HEK293 (cell line): ENCODE data around the gene USP8.
"Not testable (repeated sequence)": the region's sequence is repeated elsewhere in the genome, so short reads cannot be mapped to it uniquely, and the experiment has no call there.

Experiments
- CTCF ChIA-PET: fragments of 350-600 bp; formaldehyde crosslinking; extraction: SDS; loops from one replicate; lab custom pipeline; 2021; ENCODE audit warnings: antibody characterized with exemption; lab: Yijun Ruan, JAX
- POLR2A ChIA-PET: fragments of 300-600 bp; formaldehyde crosslinking; extraction: SDS; loops from one replicate; lab custom pipeline; 2020; ENCODE audit warnings: antibody characterized with exemption, inconsistent platforms; lab: Yijun Ruan, JAX
- H3K27ac ChIP-seq: fragments of 200-500 bp; sonication (Bioruptor generic); 2 replicates; pipeline ENCODE4 v1.5.1; 2014; ENCODE audit warnings: low read depth, low read length, control low read depth, inconsistent platforms; ENCODE audit errors: extremely low read depth
- H3K36me3 ChIP-seq, 2 experiments: fragments of 200-500 bp in 1 of 2; sonication (Bioruptor generic) in 1 of 2; 1 replicate in 1 of 2; 2 replicates in 1 of 2; pipeline ENCODE4 v1.5.1; 2014 to 2017; ENCODE audit warnings: inconsistent platforms in 2 of 2, low read length in 2 of 2; ENCODE audit not compliant: control insufficient read depth in 2 of 2, insufficient read depth in 1 of 2
- H3K4me1 ChIP-seq: fragments of 200-500 bp; sonication (Bioruptor generic); 2 replicates; pipeline ENCODE4 v1.5.1; 2014; ENCODE audit warnings: mild to moderate bottlenecking, low read length, inconsistent platforms; ENCODE audit not compliant: control insufficient read depth, insufficient read depth
- H3K4me3 ChIP-seq: 2 replicates; pipeline ENCODE4 v1.5.1; 2011; ENCODE audit warnings: low read depth, mild to moderate bottlenecking, control low read depth, low read length, moderate library complexity
- H3K9me3 ChIP-seq: fragments of 200-500 bp; sonication (Bioruptor generic); 2 replicates; pipeline ENCODE4 v1.5.1; 2014; ENCODE audit warnings: low read depth, low read length, inconsistent platforms; ENCODE audit not compliant: control insufficient read depth, insufficient read depth
- GLIS1 ChIP-seq: fragments of 450-650 bp; formaldehyde crosslinking; IDR thresholded peaks from 2 replicates; pipeline ENCODE4 v1.5.1; 2016; ENCODE audit warnings: missing biosample characterization, missing genetic modification characterization
- GLIS2 ChIP-seq: fragments of 450-650 bp; formaldehyde crosslinking; IDR thresholded peaks from 2 replicates; pipeline ENCODE4 v1.5.1; 2016; ENCODE audit warnings: missing biosample characterization, missing genetic modification characterization
- PRDM1 ChIP-seq: fragments of 450-650 bp; formaldehyde crosslinking; IDR thresholded peaks from 2 replicates; pipeline ENCODE4; 2016; ENCODE audit warnings: missing biosample characterization, missing genetic modification characterization
- SCRT2 ChIP-seq: fragments of 450-650 bp; formaldehyde crosslinking; IDR thresholded peaks from 2 replicates; pipeline ENCODE4 v1.5.1; 2016; ENCODE audit warnings: missing biosample characterization, missing genetic modification characterization
- SP7 ChIP-seq: fragments of 450-650 bp; formaldehyde crosslinking; IDR thresholded peaks from 2 replicates; pipeline ENCODE4 v1.5.1; 2016; ENCODE audit warnings: missing biosample characterization, missing genetic modification characterization
- WT1 ChIP-seq: fragments of 450-650 bp; formaldehyde crosslinking; IDR thresholded peaks from 2 replicates; pipeline ENCODE4 v1.5.1; 2016; ENCODE audit warnings: missing biosample characterization, missing genetic modification characterization
- ZBTB20 ChIP-seq: fragments of 450-650 bp; formaldehyde crosslinking; IDR thresholded peaks from 2 replicates; pipeline ENCODE4 v1.5.1; 2016; ENCODE audit warnings: missing biosample characterization, missing genetic modification characterization
- ZBTB48 ChIP-seq: fragments of 450-650 bp; formaldehyde crosslinking; IDR thresholded peaks from 2 replicates; pipeline ENCODE4 v1.5.1; 2016; ENCODE audit warnings: missing biosample characterization, missing genetic modification characterization
- ZFP37 ChIP-seq: fragments of 450-650 bp; formaldehyde crosslinking; IDR thresholded peaks from 2 replicates; pipeline ENCODE4 v1.5.1; 2016; ENCODE audit warnings: missing biosample characterization, missing genetic modification characterization
- ZNF10 ChIP-seq: fragments of 450-650 bp; formaldehyde crosslinking; IDR thresholded peaks from 2 replicates; pipeline ENCODE4 v1.5.1; 2017; ENCODE audit warnings: missing biosample characterization, missing genetic modification characterization
- ZNF146 ChIP-seq: fragments of 450-650 bp; formaldehyde crosslinking; IDR thresholded peaks from 2 replicates; pipeline ENCODE4 v1.5.1; 2016; ENCODE audit warnings: missing biosample characterization, missing genetic modification characterization
- ZNF157 ChIP-seq: fragments of 450-650 bp; formaldehyde crosslinking; IDR thresholded peaks from 2 replicates; pipeline ENCODE4 v1.5.1; 2016; ENCODE audit warnings: missing biosample characterization, missing genetic modification characterization
- ZNF202 ChIP-seq: fragments of 450-650 bp; formaldehyde crosslinking; IDR thresholded peaks from 2 replicates; pipeline ENCODE4 v1.5.1; 2016; ENCODE audit warnings: missing biosample characterization, missing genetic modification characterization, borderline replicate concordance
- ZNF221 ChIP-seq: fragments of 450-650 bp; formaldehyde crosslinking; IDR thresholded peaks from 2 replicates; pipeline ENCODE4 v1.5.1; 2017; ENCODE audit warnings: missing biosample characterization, missing genetic modification characterization, borderline replicate concordance
- ZNF350 ChIP-seq: fragments of 450-650 bp; formaldehyde crosslinking; IDR thresholded peaks from 2 replicates; pipeline ENCODE4 v1.5.0; 2017; ENCODE audit warnings: missing biosample characterization, mild to moderate bottlenecking, missing genetic modification characterization
- ZNF473 ChIP-seq: fragments of 450-650 bp; formaldehyde crosslinking; IDR thresholded peaks from 2 replicates; pipeline ENCODE4 v1.5.1; 2017; ENCODE audit warnings: missing biosample characterization, missing genetic modification characterization
- ZNF514 ChIP-seq: fragments of 450-650 bp; formaldehyde crosslinking; IDR thresholded peaks from 2 replicates; pipeline ENCODE4 v1.5.1; 2016; ENCODE audit warnings: missing biosample characterization, missing genetic modification characterization
- ZNF529 ChIP-seq: fragments of 450-650 bp; formaldehyde crosslinking; IDR thresholded peaks from 2 replicates; pipeline ENCODE4 v1.5.1; 2017; ENCODE audit warnings: missing genetic modification characterization, missing biosample characterization; ENCODE audit not compliant: insufficient replicate concordance
- ZNF658 ChIP-seq: fragments of 450-650 bp; formaldehyde crosslinking; IDR thresholded peaks from 2 replicates; pipeline ENCODE4; 2016; ENCODE audit warnings: missing biosample characterization, missing genetic modification characterization
- ZNF660 ChIP-seq: fragments of 450-650 bp; IDR thresholded peaks from 2 replicates; pipeline ENCODE4 v1.5.1; 2018; ENCODE audit warnings: missing biosample characterization, mild to moderate bottlenecking, missing genetic modification characterization
- ZNF830 ChIP-seq: fragments of 450-650 bp; IDR thresholded peaks from 2 replicates; pipeline ENCODE4 v1.5.0; 2018; ENCODE audit warnings: missing biosample characterization, missing genetic modification characterization, low read depth, mild to moderate bottlenecking, moderate library complexity
- ZSCAN30 ChIP-seq: fragments of 450-650 bp; IDR thresholded peaks from 2 replicates; pipeline ENCODE4 v1.5.1; 2018; ENCODE audit warnings: missing biosample characterization, mild to moderate bottlenecking, missing genetic modification characterization, moderate library complexity
- TF ChIP-seq, protein P1 (sequence below): fragments of 450-650 bp; formaldehyde crosslinking; IDR thresholded peaks from 2 replicates; pipeline ENCODE4 v1.5.1; 2016; ENCODE audit warnings: missing biosample characterization, missing genetic modification characterization
- TF ChIP-seq, protein P2 (sequence below): fragments of 450-650 bp; formaldehyde crosslinking; IDR thresholded peaks from 2 replicates; pipeline ENCODE4 v1.5.1; 2016; ENCODE audit warnings: missing biosample characterization, missing genetic modification characterization
- TF ChIP-seq, protein P3 (sequence below): fragments of 450-650 bp; formaldehyde crosslinking; IDR thresholded peaks from 2 replicates; pipeline ENCODE4 v1.5.1; 2017; ENCODE audit warnings: missing biosample characterization, missing genetic modification characterization
- TF ChIP-seq, protein P4 (sequence below): fragments of 450-650 bp; formaldehyde crosslinking; conservative IDR thresholded peaks from 2 replicates; pipeline ENCODE4 v1.5.1; 2016; ENCODE audit warnings: low read depth, missing biosample characterization, missing genetic modification characterization

The USP8 gene

DNA sequence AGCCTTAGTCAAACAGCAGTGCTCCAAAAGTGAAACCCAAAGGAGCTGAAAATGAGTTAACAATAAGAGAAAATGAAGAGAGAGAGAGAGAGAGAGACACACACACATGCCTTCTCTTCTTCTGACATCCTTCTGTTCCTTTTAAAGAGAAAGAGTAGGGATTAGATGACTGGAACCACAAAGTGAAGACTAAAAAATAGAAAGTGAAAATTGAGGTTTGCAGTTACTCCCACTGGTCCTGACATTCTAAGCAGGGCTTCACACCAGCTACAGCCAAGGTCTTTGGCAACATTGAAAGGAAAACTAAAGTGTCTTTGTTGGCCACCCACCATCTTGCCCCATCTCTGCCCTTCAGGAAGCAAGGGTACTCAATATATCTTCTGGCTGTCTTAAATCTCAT is 63.1 kb downstream of the USP8 start:
- no peak overlapping the region for H3K27ac ChIP-seq
- no peaks in the 10 kb centered on the region for H3K9me3 ChIP-seq
- H3K4me3 ChIP-seq, result no peak overlapping the region
- CTCF ChIA-PET, result no interaction called here
- H3K4me1 ChIP-seq, result no peaks in the 10 kb centered on the region
- POLR2A ChIA-PET, result no interaction called here
- TF ChIP-seq ZNF202 (tag by site-specific recombination), result no peak
- TF ChIP-seq ZNF473, result no peak
- no peak for TF ChIP-seq WT1 (tag by site-specific recombination)
- no peak for TF ChIP-seq ZNF514 (tag by site-specific recombination)
- peak; percentile 58; the same call in 1 of the 2 replicates for TF ChIP-seq PRDM1 (tag by site-specific recombination)
- no peak for TF ChIP-seq GLIS2 (tag by site-specific recombination)
- TF ChIP-seq SCRT2 (tag by site-specific recombination), result no peak
- no peak for TF ChIP-seq ZNF157 (tag by site-specific recombination)
- H3K36me3 ChIP-seq, result peaks cover 20 to 51% of the 10 kb centered on the region in 2 experiments

DNA sequence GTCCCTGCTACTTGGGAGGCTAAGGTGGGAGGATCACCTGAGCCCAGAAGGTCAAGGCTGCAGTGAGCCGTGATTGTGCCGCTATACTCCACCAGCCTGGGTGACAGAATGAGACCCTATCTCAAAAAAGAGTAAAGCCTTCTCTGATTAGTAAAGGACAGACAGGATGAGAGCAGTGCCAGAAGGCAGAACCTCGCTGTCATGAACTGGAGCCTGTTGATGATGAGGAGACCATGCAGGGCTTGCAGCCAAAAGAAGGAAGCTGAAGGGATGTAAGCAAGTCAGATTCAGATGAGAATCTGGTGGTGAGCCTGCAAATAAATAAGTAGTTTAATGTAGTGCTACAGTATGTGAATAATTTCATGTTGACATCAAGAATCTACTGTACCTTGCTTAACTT is 69.4 kb downstream of the USP8 start:
- Histone ChIP-seq H3K9me3 (no peaks in the 10 kb centered on the region), H3K27ac (no peak overlapping the region), H3K36me3 (peaks cover 28 to 71% of the 10 kb centered on the region in 2 experiments), H3K4me1 (no peaks in the 10 kb centered on the region), H3K4me3 (no peak overlapping the region)
- CTCF ChIA-PET, result no interaction called here
- no peak for TF ChIP-seq ZSCAN30 (tag by site-specific recombination)
- TF ChIP-seq, protein P1, sequence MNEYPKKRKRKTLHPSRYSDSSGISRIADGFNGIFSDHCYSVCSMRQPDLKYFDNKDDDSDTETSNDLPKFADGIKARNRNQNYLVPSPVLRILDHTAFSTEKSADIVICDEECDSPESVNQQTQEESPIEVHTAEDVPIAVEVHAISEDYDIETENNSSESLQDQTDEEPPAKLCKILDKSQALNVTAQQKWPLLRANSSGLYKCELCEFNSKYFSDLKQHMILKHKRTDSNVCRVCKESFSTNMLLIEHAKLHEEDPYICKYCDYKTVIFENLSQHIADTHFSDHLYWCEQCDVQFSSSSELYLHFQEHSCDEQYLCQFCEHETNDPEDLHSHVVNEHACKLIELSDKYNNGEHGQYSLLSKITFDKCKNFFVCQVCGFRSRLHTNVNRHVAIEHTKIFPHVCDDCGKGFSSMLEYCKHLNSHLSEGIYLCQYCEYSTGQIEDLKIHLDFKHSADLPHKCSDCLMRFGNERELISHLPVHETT (tag by site-specific recombination), result no peak
- TF ChIP-seq ZNF830 (tag by site-specific recombination), result no peak
- no peak for TF ChIP-seq ZNF350 (tag by site-specific recombination)
- no peak for TF ChIP-seq ZNF10 (tag by site-specific recombination)
- TF ChIP-seq ZBTB48 (tag by site-specific recombination), result no peak
- TF ChIP-seq ZNF221 (tag by site-specific recombination), result no peak
- no peak for TF ChIP-seq ZNF529 (tag by site-specific recombination)
- no peak for TF ChIP-seq ZBTB20 (tag by site-specific recombination)
- TF ChIP-seq SP7 (tag by site-specific recombination), result no peak
- TF ChIP-seq, protein P2, sequence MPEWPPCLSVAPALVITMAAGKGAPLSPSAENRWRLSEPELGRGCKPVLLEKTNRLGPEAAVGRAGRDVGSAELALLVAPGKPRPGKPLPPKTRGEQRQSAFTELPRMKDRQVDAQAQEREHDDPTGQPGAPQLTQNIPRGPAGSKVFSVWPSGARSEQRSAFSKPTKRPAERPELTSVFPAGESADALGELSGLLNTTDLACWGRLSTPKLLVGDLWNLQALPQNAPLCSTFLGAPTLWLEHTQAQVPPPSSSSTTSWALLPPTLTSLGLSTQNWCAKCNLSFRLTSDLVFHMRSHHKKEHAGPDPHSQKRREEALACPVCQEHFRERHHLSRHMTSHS (tag by site-specific recombination), result no peak
- no peak for TF ChIP-seq ZFP37 (tag by site-specific recombination)
- TF ChIP-seq, protein P3, sequence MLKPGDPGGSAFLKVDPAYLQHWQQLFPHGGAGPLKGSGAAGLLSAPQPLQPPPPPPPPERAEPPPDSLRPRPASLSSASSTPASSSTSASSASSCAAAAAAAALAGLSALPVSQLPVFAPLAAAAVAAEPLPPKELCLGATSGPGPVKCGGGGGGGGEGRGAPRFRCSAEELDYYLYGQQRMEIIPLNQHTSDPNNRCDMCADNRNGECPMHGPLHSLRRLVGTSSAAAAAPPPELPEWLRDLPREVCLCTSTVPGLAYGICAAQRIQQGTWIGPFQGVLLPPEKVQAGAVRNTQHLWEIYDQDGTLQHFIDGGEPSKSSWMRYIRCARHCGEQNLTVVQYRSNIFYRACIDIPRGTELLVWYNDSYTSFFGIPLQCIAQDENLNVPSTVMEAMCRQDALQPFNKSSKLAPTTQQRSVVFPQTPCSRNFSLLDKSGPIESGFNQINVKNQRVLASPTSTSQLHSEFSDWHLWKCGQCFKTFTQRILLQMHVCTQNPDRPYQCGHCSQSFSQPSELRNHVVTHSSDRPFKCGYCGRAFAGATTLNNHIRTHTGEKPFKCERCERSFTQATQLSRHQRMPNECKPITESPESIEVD, result no peak
- no peak for TF ChIP-seq ZNF146 (tag by site-specific recombination)
- no peak for TF ChIP-seq ZNF658 (tag by site-specific recombination)
- TF ChIP-seq, protein P4, sequence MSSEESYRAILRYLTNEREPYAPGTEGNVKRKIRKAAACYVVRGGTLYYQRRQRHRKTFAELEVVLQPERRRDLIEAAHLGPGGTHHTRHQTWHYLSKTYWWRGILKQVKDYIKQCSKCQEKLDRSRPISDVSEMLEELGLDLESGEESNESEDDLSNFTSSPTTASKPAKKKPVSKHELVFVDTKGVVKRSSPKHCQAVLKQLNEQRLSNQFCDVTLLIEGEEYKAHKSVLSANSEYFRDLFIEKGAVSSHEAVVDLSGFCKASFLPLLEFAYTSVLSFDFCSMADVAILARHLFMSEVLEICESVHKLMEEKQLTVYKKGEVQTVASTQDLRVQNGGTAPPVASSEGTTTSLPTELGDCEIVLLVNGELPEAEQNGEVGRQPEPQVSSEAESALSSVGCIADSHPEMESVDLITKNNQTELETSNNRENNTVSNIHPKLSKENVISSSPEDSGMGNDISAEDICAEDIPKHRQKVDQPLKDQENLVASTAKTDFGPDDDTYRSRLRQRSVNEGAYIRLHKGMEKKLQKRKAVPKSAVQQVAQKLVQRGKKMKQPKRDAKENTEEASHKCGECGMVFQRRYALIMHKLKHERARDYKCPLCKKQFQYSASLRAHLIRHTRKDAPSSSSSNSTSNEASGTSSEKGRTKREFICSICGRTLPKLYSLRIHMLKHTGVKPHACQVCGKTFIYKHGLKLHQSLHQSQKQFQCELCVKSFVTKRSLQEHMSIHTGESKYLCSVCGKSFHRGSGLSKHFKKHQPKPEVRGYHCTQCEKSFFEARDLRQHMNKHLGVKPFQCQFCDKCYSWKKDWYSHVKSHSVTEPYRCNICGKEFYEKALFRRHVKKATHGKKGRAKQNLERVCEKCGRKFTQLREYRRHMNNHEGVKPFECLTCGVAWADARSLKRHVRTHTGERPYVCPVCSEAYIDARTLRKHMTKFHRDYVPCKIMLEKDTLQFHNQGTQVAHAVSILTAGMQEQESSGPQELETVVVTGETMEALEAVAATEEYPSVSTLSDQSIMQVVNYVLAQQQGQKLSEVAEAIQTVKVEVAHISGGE (tag by site-specific recombination), result no peak
- no peak for TF ChIP-seq GLIS1 (tag by site-specific recombination)
- TF ChIP-seq ZNF660 (tag by site-specific recombination), result no peak
- POLR2A ChIA-PET, result no interaction called here

DNA sequence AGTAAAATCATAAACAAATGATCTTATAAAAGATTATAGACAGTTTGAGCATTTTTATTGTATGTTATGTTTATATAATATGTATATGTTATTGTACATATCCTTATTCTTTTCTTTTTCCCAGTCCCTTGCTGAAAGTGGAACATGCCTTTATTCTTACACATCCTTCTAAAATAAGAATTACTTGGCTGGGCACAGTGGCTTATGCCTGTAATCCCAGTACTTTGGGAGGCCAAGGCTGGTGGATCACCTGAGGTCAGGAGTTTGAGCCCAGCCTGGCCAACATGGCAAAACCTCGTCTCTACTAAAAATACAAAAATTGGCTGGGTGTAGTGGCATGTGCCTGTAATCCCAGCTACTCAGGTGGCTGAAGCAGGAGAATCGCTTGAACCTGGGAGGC is 70.3 kb downstream of the USP8 start:
- H3K27ac ChIP-seq, CTCF ChIA-PET, H3K9me3 ChIP-seq, H3K4me1 ChIP-seq, H3K4me3 ChIP-seq, POLR2A ChIA-PET: not testable (repeated sequence)
- peaks cover 35 to 80% of the 10 kb centered on the region in 2 experiments for H3K36me3 ChIP-seq
